Neural crest cell (in vitro differentiated cells): ENCODE data around the gene HOXA2. TPM values are rescaled to one million over a fixed set of nuclear protein-coding genes. Genes with fewer than 3 reads are reported as not detected.

ENCODE experiments used
- DNase-seq: peaks from one replicate; pipeline ENCODE4 v3.0.0; 2021; ENCODE audit warnings: low read depth, mixed read lengths, low spot score
- H3K27ac Mint-ChIP-seq: one replicate; pipeline ENCODE4 v1.8.0; 2021; ENCODE audit warnings: mild to moderate bottlenecking, mixed read lengths; ENCODE audit not compliant: unreplicated experiment
- H3K27me3 Mint-ChIP-seq: 2 replicates; pipeline ENCODE4 v1.8.0; 2021; ENCODE audit warnings: low read depth, mild to moderate bottlenecking, mixed read lengths
- H3K36me3 Mint-ChIP-seq: 2 replicates; pipeline ENCODE4 v1.8.0; 2021; ENCODE audit warnings: low read depth, mild to moderate bottlenecking, mixed read lengths
- H3K4me1 Mint-ChIP-seq: 2 replicates; pipeline ENCODE4 v1.8.0; 2021; ENCODE audit warnings: mixed read lengths
- H3K4me3 Mint-ChIP-seq: one replicate; pipeline ENCODE4 v1.8.0; 2021; ENCODE audit warnings: mild to moderate bottlenecking, mixed read lengths
- H3K9me3 Mint-ChIP-seq: 2 replicates; pipeline ENCODE4 v1.8.0; 2021; ENCODE audit warnings: mixed read lengths
- total RNA-seq: library from RNA; stranded (reverse); gene quantifications from 2 replicates; pipeline ENCODE4 v1.2.1, GENCODE V29; 2021
- TF ChIP-seq, protein P1 (sequence below): fragments of 200-600 bp; sonication (generic); conservative IDR thresholded peaks from 2 replicates; pipeline ENCODE4 v1.5.0; 2021; ENCODE audit warnings: antibody characterized with exemption, mild to moderate bottlenecking

HOXA2 gene
- total RNA-seq, 1 donor from 2014 or later = 41.6 TPM

- TF ChIP-seq, protein P1, sequence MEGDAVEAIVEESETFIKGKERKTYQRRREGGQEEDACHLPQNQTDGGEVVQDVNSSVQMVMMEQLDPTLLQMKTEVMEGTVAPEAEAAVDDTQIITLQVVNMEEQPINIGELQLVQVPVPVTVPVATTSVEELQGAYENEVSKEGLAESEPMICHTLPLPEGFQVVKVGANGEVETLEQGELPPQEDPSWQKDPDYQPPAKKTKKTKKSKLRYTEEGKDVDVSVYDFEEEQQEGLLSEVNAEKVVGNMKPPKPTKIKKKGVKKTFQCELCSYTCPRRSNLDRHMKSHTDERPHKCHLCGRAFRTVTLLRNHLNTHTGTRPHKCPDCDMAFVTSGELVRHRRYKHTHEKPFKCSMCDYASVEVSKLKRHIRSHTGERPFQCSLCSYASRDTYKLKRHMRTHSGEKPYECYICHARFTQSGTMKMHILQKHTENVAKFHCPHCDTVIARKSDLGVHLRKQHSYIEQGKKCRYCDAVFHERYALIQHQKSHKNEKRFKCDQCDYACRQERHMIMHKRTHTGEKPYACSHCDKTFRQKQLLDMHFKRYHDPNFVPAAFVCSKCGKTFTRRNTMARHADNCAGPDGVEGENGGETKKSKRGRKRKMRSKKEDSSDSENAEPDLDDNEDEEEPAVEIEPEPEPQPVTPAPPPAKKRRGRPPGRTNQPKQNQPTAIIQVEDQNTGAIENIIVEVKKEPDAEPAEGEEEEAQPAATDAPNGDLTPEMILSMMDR = no peak
- H3K9me3 Mint-ChIP-seq = no peaks in the 10 kb centered on the region
- H3K4me3 Mint-ChIP-seq = peak overlapping the region; percentile 68
- no peak for DNase-seq
- no peak overlapping the region for H3K27ac Mint-ChIP-seq
- peaks cover 4% of the 10 kb centered on the region for H3K4me1 Mint-ChIP-seq
- peaks cover 3% of the 10 kb centered on the region for H3K36me3 Mint-ChIP-seq
- H3K27me3 Mint-ChIP-seq = peaks cover 94% of the 10 kb centered on the region
Measured at GRCh38 chr7:27132978-27133377, 30.5 kb upstream of the HOXA2 start.

- Mint-ChIP-seq H3K27ac (no peak overlapping the region), H3K4me1 (peaks cover 4% of the 10 kb centered on the region), H3K36me3 (peaks cover 3% of the 10 kb centered on the region), H3K4me3 (peak overlapping the region; percentile 62), H3K9me3 (no peaks in the 10 kb centered on the region), H3K27me3 (peaks cover 94% of the 10 kb centered on the region)
- DNase-seq = no peak
- TF ChIP-seq, protein P1 = no peak
Measured at GRCh38 chr7:27132214-27132613, 29.7 kb upstream of the HOXA2 start.

- Mint-ChIP-seq H3K4me3 (peak overlapping the region; percentile 80), H3K27me3 (peaks cover 94% of the 10 kb centered on the region), H3K4me1 (peaks cover 7% of the 10 kb centered on the region), H3K36me3 (peaks cover 3% of the 10 kb centered on the region), H3K27ac (no peak overlapping the region), H3K9me3 (no peaks in the 10 kb centered on the region)
- TF ChIP-seq, protein P1 = no peak
- DNase-seq = no peak
Measured at GRCh38 chr7:27131390-27131819, 28.9 kb upstream of the HOXA2 start.

GRCh38 chr7:27130540-27131389 lies 28.3 kb upstream of the HOXA2 start, which contains the start of gene HOXA4:
HOXA4 (minus strand) TSS chr7:27130757; CDS start chr7:27130733, 24 bp downstream.
- H3K27me3 Mint-ChIP-seq = peaks cover 94% of the 10 kb centered on the region

GRCh38 chr7:27129729-27130539 lies 27.5 kb upstream of the HOXA2 start:
- DNase-seq = no peak
- Mint-ChIP-seq H3K27ac (no peak overlapping the region), H3K36me3 (peaks cover 3% of the 10 kb centered on the region), H3K9me3 (no peaks in the 10 kb centered on the region), H3K4me1 (peaks cover 7% of the 10 kb centered on the region), H3K4me3 (peak overlapping the region; percentile 68), H3K27me3 (peaks cover 94% of the 10 kb centered on the region)
- TF ChIP-seq, protein P1 = no peak

More at GRCh38 chr7:27130540-27131389, 28.3 kb upstream of the HOXA2 start, which contains the start of gene HOXA4:
- H3K4me3 Mint-ChIP-seq = peak within 1 kb of the TSS; percentile 80
- TF ChIP-seq, protein P1 = no peak
- H3K4me1 Mint-ChIP-seq = peaks cover 7% of the 10 kb centered on the region
- DNase-seq = peak; percentile 64
- H3K9me3 Mint-ChIP-seq = no peaks in the 10 kb centered on the region
- peaks cover 3% of the 10 kb centered on the region for H3K36me3 Mint-ChIP-seq
- H3K27ac Mint-ChIP-seq = no peak within 1 kb of the TSS
